GM18951 (cell line): ENCODE data around the gene CHCHD6.

ENCODE experiments used
- POLR2A ChIP-seq: IDR thresholded peaks from 4 replicates; pipeline ENCODE4 v1.6.1; 2011; ENCODE audit warnings: mild to moderate bottlenecking; ENCODE audit not compliant: insufficient read length, insufficient read depth; ENCODE audit errors: extremely low read depth
- in situ Hi-C: fragments of 300-500 bp; cut with MboI; formaldehyde crosslinking; loops from one replicate; pipeline ENCODE4 v1.12.0; 2022; ENCODE audit warnings: low sequenced_read_pairs, mixed read lengths, inconsistent platforms; ENCODE audit not compliant: unreplicated experiment

The CHCHD6 gene

GRCh38 chr3:126664591-126665214 lies 39.3 kb upstream of the CHCHD6 start:
- in situ Hi-C loops: no loop called here
- no peak for TF ChIP-seq POLR2A

DNA sequence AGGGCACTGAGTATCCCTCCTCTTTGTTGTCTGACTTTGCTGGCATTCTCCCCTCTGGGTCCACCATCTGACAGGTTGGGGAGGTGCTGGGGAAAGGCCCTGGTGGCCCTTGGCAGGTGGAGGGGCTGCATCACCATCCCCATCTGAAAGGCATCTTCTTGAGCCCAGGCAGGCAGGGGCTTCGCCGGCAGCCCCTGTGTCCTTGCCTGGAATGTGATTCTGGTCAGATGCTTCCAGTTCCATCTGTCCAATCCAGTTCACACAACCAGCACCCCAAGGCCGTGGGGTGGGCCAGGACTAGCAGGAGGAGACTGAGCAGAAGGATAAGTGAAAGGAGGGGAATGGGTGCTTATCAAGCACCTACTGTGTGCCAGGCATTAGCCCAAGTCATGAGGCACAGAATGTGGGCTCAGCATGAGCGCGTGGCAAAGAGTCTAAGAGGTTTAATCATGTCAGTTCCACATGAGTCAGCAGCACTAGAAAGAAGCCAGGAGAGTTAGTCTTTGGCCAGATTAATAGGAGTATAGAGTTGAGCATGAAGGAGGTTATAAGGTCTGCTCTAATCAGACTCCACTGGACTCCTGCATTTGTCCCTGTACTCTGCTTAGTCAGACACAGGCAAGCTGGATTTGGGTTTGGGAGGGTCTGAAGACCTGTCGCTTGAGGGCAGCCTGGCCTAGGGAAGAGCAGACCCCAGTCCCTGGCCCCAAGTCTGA lies 38.7 kb upstream of the CHCHD6 start:
- in situ Hi-C loops: no loop called here
- no peak for TF ChIP-seq POLR2A

- no peak for TF ChIP-seq POLR2A
- in situ Hi-C loops: no loop called here
Measured at GRCh38 chr3:126665959-126666657, 37.9 kb upstream of the CHCHD6 start.

GRCh38 chr3:126666658-126667528 lies 37.1 kb upstream of the CHCHD6 start:
- no peak for TF ChIP-seq POLR2A
- in situ Hi-C loops: no loop called here

DNA sequence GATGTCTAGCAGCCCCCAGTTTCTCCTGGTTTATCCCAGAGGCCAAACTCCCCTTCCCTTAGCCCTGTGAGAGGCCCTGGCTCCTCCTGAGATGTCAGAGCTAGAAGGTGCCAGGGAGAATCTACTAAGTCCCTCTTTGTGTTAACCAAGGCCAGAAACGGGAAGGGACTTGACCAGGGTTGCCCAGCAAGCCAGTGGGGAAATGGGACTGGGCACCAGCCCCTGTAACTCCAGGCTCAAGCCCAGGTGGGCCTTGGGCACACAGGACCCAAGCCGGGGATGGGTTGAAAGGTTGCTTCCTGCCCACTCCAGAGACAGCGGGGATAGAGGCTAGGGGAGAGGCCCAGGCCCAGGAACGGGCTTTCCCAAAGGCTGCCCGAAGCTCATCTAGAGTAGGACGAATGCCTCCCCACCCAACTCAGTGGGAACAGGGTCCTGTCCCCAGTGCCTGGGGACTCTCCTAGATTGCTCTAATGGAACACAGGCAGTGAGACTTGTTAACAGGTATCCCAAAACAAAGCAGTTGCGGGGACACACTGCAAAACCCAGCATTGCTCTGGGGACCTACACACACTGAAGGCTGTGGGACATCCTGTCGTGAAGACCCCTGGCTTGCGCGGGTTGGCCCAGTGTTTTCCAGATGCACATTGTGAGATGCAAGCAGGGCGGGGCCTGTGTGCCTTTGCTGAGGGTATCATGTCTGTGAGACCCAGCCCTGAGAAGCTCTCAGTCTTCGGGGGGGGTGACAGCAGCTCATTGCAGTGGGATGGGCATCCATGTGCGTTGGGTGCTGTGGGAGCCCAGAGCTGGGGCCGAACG lies 36.2 kb upstream of the CHCHD6 start:
- in situ Hi-C loops: no loop called here
- TF ChIP-seq POLR2A: no peak

GRCh38 chr3:126668450-126669401 lies 35.3 kb upstream of the CHCHD6 start:
- in situ Hi-C loops: no loop called here
- no peak for TF ChIP-seq POLR2A

- no peak for TF ChIP-seq POLR2A
- in situ Hi-C loops: no loop called here
Measured at GRCh38 chr3:126671521-126671920, 32.5 kb upstream of the CHCHD6 start.

DNA sequence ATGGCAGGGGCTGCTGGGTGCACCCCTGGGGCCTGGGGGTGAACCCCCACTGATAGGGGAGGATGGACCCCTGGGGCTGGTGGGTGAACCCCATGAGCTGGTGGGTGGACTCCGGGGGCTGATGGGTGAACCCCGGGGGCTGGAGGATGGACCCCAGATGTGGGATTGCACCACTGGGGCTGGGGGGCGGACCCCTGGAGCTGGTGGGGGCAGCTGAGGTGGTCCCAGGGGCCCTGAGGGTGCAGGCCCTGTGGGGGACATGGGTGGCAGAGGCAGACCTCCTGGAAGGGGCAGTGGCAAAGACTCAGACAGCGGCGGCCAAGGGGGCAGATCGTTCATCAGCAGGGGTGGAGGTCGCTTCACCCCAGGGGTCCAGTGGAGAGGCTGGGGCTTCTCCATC lies 31.7 kb upstream of the CHCHD6 start:
- TF ChIP-seq POLR2A: no peak
- in situ Hi-C loops: no loop called here

DNA sequence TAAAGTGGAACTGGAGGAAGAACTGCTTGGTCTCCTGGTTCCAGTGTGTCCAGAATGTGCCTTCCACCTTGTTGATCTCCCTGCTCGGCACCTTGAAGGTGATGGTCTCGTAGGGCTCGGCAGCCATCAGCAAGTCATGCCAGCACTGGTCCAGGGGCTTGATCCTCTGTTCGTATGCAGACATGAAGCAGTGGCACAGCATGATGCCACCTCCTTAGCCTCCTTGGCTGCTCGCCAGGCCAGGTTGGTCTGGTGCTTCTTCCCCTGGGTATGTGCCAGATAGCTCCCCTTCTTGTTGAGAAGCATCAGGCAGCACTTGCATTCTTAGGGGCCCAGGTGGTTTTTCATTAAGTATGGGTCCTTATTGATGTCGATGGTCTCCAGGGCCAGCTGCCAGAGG lies 31.3 kb upstream of the CHCHD6 start:
- in situ Hi-C loops: no loop called here
- no peak for TF ChIP-seq POLR2A

GRCh38 chr3:126676919-126677705 lies 26.9 kb upstream of the CHCHD6 start:
- in situ Hi-C loops: no loop called here
- no peak for TF ChIP-seq POLR2A
